Measurements from ENCODE around the gene MEGF8.

The MEGF8 gene

DNA sequence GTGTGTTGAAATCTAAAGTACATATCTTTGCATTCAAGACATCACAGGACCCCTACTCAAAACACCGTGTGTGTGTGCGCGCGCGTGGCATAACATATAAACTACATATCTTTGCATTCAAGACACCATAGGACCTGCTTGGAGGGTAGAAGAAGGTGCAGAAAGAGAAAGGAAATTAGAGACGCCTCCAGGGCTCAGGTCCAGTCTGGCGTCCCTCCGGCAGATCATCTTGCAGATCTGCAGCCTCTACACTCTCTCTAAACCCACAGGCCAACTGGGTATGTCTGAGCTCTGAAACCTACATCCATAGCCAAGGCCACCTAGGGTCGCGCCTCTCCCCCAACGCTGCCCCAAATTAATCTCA, 22.4 kb upstream of the MEGF8 start:
- Histone ChIP-seq H3K4me2 (peak overlapping the region; percentile 74), H3K36me3 (peaks cover 12% of the 10 kb centered on the region), H3K27me3 (no peaks in the 10 kb centered on the region), H4K20me1 (no peaks in the 10 kb centered on the region; the same call in 1 of the 2 replicates), H3K4me3 (peak overlapping the region; percentile 81), H3K4me1 (peaks cover 41% of the 10 kb centered on the region), H3K9me3 (no peaks in the 10 kb centered on the region; the same call in 1 of the 2 replicates), H3K27ac (peak overlapping the region; percentile 89), H3K9ac (peak overlapping the region; percentile 85)
- TF ChIP-seq Cebpa-rat (IDR thresholded peaks at IDR 0.05), result no peak

GRCh38 chr19:42303876-42304275, 21.6 kb upstream of the MEGF8 start:
- Histone ChIP-seq H3K4me1 (peaks cover 41% of the 10 kb centered on the region), H3K36me3 (peaks cover 10% of the 10 kb centered on the region), H3K4me2 (peak overlapping the region; percentile 74; the same call in 1 of the 2 replicates), H3K9me3 (no peaks in the 10 kb centered on the region; the same call in 1 of the 2 replicates), H3K9ac (no peak overlapping the region), H3K27me3 (no peaks in the 10 kb centered on the region), H3K27ac (no peak overlapping the region), H4K20me1 (no peaks in the 10 kb centered on the region; the same call in 1 of the 2 replicates), H3K4me3 (no peak overlapping the region)
- no peak for TF ChIP-seq Cebpa-rat (IDR thresholded peaks at IDR 0.05)

GRCh38 chr19:42306646-42307045, 18.8 kb upstream of the MEGF8 start:
- Histone ChIP-seq H3K4me2 (no peak overlapping the region), H3K36me3 (no peaks in the 10 kb centered on the region), H4K20me1 (no peaks in the 10 kb centered on the region), H3K9me3 (no peaks in the 10 kb centered on the region; the same call in 1 of the 2 replicates), H3K27me3 (peaks cover 9% of the 10 kb centered on the region), H3K4me1 (peaks cover 18% of the 10 kb centered on the region), H3K27ac (no peak overlapping the region), H3K9ac (no peak overlapping the region), H3K4me3 (no peak overlapping the region)
- TF ChIP-seq Cebpa-rat (IDR thresholded peaks at IDR 0.05), result no peak

- 0 out of 2 replicates have a peak, but pooled peaks cover 6% of the 10 kb centered on the region for H3K4me1 ChIP-seq
- H3K36me3 ChIP-seq, result no peaks in the 10 kb centered on the region
- H3K27me3 ChIP-seq, result peaks cover 39% of the 10 kb centered on the region
- no peak for TF ChIP-seq Cebpa-rat (IDR thresholded peaks at IDR 0.05)
- H3K9me3 ChIP-seq, result no peaks in the 10 kb centered on the region; the same call in 1 of the 2 replicates
- H3K4me3 ChIP-seq, result no peak overlapping the region
- peaks cover 12% of the 10 kb centered on the region; the same call in 1 of the 2 replicates for H4K20me1 ChIP-seq
- H3K27ac ChIP-seq, result no peak overlapping the region
- H3K4me2 ChIP-seq, result no peak overlapping the region
- H3K9ac ChIP-seq, result no peak overlapping the region
Observed at GRCh38 chr19:42309686-42310085, 15.7 kb upstream of the MEGF8 start.

DNA sequence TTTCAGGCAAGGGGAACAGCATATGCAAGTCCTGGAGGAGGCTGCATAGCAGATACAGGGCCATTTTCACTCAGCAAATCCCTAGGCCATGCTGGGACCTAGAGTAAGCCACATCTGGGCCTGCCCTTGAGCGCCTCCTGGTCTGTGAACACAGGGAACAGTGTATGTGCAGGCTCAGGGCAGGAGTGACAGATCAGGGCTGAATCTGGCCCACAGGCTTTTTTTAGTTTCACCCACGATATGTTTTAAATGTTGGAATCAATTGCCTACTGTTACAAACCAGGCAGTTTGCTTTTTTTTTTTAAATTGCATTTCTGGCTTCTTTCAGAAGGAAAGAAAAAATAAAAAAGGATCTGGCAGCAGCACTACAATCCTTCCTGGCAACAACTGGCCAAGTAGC, 13.8 kb upstream of the MEGF8 start:
- Histone ChIP-seq H4K20me1 (peaks cover 14% of the 10 kb centered on the region; the same call in 1 of the 2 replicates), H3K27ac (no peak overlapping the region), H3K27me3 (peaks cover 58% of the 10 kb centered on the region), H3K4me3 (no peak overlapping the region), H3K4me2 (no peak overlapping the region), H3K9me3 (no peaks in the 10 kb centered on the region; the same call in 1 of the 2 replicates), H3K4me1 (peaks cover 7% of the 10 kb centered on the region; the same call in 1 of the 2 replicates), H3K36me3 (no peaks in the 10 kb centered on the region), H3K9ac (no peak overlapping the region)
- no peak for TF ChIP-seq Cebpa-rat (IDR thresholded peaks at IDR 0.05)

DNA sequence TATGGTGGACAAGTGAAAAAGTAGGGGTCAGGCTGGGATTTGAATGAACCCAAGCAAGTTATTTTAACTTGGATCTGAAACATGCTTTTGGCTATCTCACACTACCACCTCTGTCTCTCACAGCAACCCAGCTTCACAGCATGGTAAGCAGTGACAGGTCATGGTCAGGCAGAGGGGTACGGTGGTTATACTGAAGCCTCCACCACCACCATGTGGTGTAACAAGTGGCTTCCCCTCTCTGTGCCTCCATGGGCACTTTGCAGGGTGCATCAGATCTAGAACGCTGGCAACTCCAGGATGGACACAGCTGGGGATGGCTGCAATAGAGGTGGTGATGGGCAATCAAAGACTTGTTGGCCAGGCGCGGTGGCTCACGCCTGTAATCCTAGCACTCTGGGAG, 13.1 kb upstream of the MEGF8 start:
- no peaks in the 10 kb centered on the region for H3K36me3 ChIP-seq
- H3K27me3 ChIP-seq, result peaks cover 65% of the 10 kb centered on the region
- no peak overlapping the region for H3K4me3 ChIP-seq
- H3K9me3 ChIP-seq, result no peaks in the 10 kb centered on the region
- peaks cover 11% of the 10 kb centered on the region; the same call in 1 of the 2 replicates for H3K4me1 ChIP-seq
- H3K9ac ChIP-seq, result no peak overlapping the region
- peaks cover 14% of the 10 kb centered on the region; the same call in 1 of the 2 replicates for H4K20me1 ChIP-seq
- no peak overlapping the region for H3K27ac ChIP-seq
- no peak for TF ChIP-seq Cebpa-rat (IDR thresholded peaks at IDR 0.05)
- no peak overlapping the region for H3K4me2 ChIP-seq

DNA sequence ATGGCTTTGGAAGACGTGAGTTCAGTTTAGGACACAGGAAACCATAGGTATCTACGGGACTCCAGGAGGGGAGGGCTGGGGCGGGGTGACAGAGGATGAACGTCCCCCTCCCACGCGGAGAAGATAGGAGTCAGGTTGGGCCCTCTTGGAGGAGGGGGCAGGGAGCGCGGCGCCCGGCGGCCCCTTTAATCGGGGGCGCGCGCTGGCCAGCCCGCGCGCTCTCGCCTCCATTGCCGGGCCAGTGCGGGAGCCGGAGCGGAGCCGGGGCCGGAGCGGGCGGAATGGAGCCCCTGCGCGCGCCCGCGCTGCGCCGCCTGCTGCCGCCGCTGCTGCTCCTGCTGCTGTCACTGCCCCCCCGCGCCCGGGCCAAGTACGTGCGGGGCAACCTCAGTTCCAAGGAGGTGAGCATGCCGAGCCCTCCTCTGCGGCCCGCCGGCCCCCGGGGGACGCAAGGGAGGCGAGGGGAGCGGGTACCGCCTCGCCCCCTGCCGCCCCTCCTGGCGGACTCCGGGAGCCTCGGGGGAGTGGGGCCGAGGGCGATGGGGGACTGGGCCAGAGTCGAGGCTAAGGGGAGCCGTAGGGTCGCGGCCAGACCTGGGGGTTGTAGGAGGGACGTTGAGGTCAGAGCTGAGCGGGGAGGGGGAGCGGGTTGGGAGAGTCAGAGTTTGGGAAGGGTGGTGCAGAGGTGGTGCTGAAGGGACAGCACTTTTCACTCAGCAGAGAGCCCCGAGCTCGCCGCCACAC, 12.2 kb upstream of the MEGF8 start, which contains the start of gene TMEM145:
TMEM145 (plus strand) TSS at position 214 of the 744 bp plus-strand sequence; CDS start at position 282, 68 bp downstream.
- H3K4me3 ChIP-seq, result no peak within 1 kb of the TSS
- no peaks in the 10 kb centered on the region for H3K36me3 ChIP-seq
- TF ChIP-seq Cebpa-rat (IDR thresholded peaks at IDR 0.05), result no peak
- H3K27ac ChIP-seq, result no peak within 1 kb of the TSS
- H3K9me3 ChIP-seq, result no peaks in the 10 kb centered on the region
- H3K4me1 ChIP-seq, result peaks cover 11% of the 10 kb centered on the region; the same call in 1 of the 2 replicates
- no peak within 1 kb of the TSS for H3K9ac ChIP-seq
- H3K4me2 ChIP-seq, result peak within 1 kb of the TSS; percentile 34; the same call in 1 of the 2 replicates
- peaks cover 68% of the 10 kb centered on the region for H3K27me3 ChIP-seq
- peaks cover 14% of the 10 kb centered on the region; the same call in 1 of the 2 replicates for H4K20me1 ChIP-seq

DNA sequence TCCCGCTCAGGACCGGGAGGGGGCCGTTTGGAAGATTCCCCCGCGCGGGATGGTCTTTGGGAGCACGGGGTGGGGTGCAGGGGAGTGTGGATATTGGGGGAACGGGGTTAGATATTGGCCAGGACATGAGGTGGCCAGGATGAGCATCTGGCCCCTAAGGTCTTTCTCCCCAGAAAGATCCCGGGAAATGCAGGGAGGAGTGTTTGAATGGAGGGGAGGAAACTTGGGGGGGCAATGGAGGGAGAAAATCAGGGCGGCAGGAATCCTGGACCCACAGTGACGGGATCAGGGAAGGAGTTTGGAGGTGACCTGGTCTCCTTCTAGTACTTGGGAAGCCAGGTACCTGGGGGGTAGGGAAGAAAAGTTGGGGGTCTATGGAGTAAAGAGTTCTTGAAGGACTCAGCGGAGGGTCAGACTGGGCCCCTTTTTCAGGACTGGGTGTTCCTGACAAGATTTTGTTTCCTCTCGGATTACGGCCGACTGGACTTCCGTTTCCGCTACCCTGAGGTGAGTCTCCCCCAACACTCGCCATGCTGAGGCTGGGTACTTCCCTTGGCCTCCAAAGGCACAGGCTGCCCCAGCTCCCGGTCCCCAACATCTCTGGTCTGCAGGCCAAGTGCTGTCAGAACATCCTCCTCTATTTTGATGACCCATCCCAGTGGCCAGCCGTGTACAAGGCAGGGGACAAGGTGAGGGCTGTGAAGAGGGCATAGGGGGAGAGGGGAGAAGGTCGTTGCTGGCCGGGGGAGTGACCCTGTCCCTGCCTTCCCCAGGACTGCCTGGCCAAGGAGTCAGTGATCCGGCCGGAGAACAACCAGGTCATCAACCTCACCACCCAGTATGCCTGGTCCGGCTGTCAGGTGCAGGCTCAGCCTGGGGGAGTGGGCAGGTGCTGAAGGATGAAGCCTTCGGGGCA, 11.3 kb upstream of the MEGF8 start:
- Histone ChIP-seq H3K27me3 (peaks cover 68% of the 10 kb centered on the region), H3K9me3 (no peaks in the 10 kb centered on the region), H3K36me3 (no peaks in the 10 kb centered on the region), H3K4me2 (no peak overlapping the region; the same call in 1 of the 2 replicates), H4K20me1 (peaks cover 14% of the 10 kb centered on the region; the same call in 1 of the 2 replicates), H3K4me1 (peaks cover 11% of the 10 kb centered on the region; the same call in 1 of the 2 replicates), H3K27ac (no peak overlapping the region), H3K9ac (no peak overlapping the region), H3K4me3 (no peak overlapping the region)
- TF ChIP-seq Cebpa-rat (IDR thresholded peaks at IDR 0.05), result no peak

- H3K27ac ChIP-seq, result no peak overlapping the region
Observed at GRCh38 chr19:42315024-42315423, 10.4 kb upstream of the MEGF8 start.

More at GRCh38 chr19:42315024-42315423, 10.4 kb upstream of the MEGF8 start:
- peaks cover 68% of the 10 kb centered on the region for H3K27me3 ChIP-seq
- peaks cover 14% of the 10 kb centered on the region; the same call in 1 of the 2 replicates for H4K20me1 ChIP-seq
- H3K36me3 ChIP-seq, result no peaks in the 10 kb centered on the region
- no peak for TF ChIP-seq Cebpa-rat (IDR thresholded peaks at IDR 0.05)
- H3K4me1 ChIP-seq, result peaks cover 11% of the 10 kb centered on the region; the same call in 1 of the 2 replicates
- H3K4me2 ChIP-seq, result no peak overlapping the region
- no peak overlapping the region for H3K9ac ChIP-seq
- no peak overlapping the region for H3K4me3 ChIP-seq
- no peaks in the 10 kb centered on the region for H3K9me3 ChIP-seq

All from BLaER1 (cell line).